Thyroid gland (tissue), 4 donors: ENCODE measurements around the gene KLK1. TPM values are rescaled to one million over a fixed set of nuclear protein-coding genes. Genes with fewer than 3 reads are reported as not detected.
A peak's percentile ranks its signal among the peaks of the same experiment; 100 is the strongest.

Experiments
- DNase-seq, 2 donors: peaks; one replicate each; pipeline ENCODE4 v3.0.0-alpha.2; 2019
- H3K27ac ChIP-seq, 3 donors: fragments of 200-600 bp; sonication (generic); 1 replicate in 2 of 3; 2 replicates in 1 of 3; pipeline ENCODE4 v1.5.1; 2016 to 2019; ENCODE audit warnings: mild to moderate bottlenecking in 1 of 3, moderate library complexity in 1 of 3
- H3K27me3 ChIP-seq: fragments of 200-600 bp; sonication (generic); one replicate; pipeline ENCODE4 v1.5.1; 2019
- H3K36me3 ChIP-seq, 2 donors: fragments of 200-600 bp; sonication (generic); one replicate each; pipeline ENCODE4 v1.5.1; 2016 to 2019
- H3K4me1 ChIP-seq, 2 donors: fragments of 200-600 bp; sonication (generic); one replicate each; pipeline ENCODE4 v1.5.1; 2017 to 2019
- H3K4me3 ChIP-seq, 3 donors: fragments of 200-600 bp; sonication (generic); replicated peaks in 1 of 3; 1 replicate in 2 of 3; 2 replicates in 1 of 3; pipeline ENCODE4 v1.5.1; 2016; ENCODE audit warnings: mild to moderate bottlenecking in 1 of 3
- H3K9me3 ChIP-seq: fragments of 200-600 bp; sonication (generic); one replicate; pipeline ENCODE4 v1.5.1; 2017
- CTCF ChIP-seq, 6 experiments: fragments of 200-600 bp in 3 of 6; fragments of 450-650 bp in 3 of 6; sonication (generic) in 3 of 6; IDR thresholded peaks; one replicate each; pipeline ENCODE4 v1.5.1; 2016 to 2019; ENCODE audit warnings: antibody characterized with exemption in 6 of 6, mild to moderate bottlenecking in 2 of 6, inconsistent platforms in 1 of 6, moderate library complexity in 1 of 6
- POLR2A ChIP-seq, 2 donors: fragments of 450-650 bp; IDR thresholded peaks; one replicate each; pipeline ENCODE4 v1.6.1; 2017; ENCODE audit warnings: antibody characterized with exemption in 2 of 2, mild to moderate bottlenecking in 2 of 2, moderate library complexity in 1 of 2
- WGBS, 2 donors: methylation state at CpG; one replicate each; pipeline ENCODE4 v1.1.5; 2017; 5-methylcytosine and 5-hydroxymethylcytosine counted together
- intact Hi-C: fragments of 100-400 bp; cut with DNase I; formaldehyde crosslinking; loops from one replicate; pipeline ENCODE4 v1.15.1; 2023
- total RNA-seq, 4 donors: library from RNA; depleted of rRNA; stranded (reverse); fragments of >200 nt; gene quantifications; one replicate each; pipeline ENCODE4 v1.2.3, GENCODE V29; 2016

KLK1 gene
- total RNA-seq, 4 donors from 2014 or later, result 0.67 to 6.6 (median 6.1) TPM; not detected in 1

GRCh38 chr19:50833117-50833801, 9.7 kb upstream of the KLK1 start, which contains the start of gene KLK15:
Gene KLK15 (minus strand): TSS chr19:50833574. CDS start chr19:50831492, 2,082 bp downstream.
- H3K27ac ChIP-seq, result peak within 1 kb of the TSS in 1 of 3 donors; percentile 44
- no peaks in the 10 kb centered on the region for H3K36me3 ChIP-seq
- TF ChIP-seq POLR2A (IDR thresholded peaks at IDR 0.05), result no peak
- TF ChIP-seq CTCF (IDR thresholded peaks at IDR 0.05), result no peak
- 26 to 35% methylated on average over 8 of the region's 8 CpGs for WGBS, 2 donors
- peaks cover 14 to 25% of the 10 kb centered on the region in 2 donors for H3K4me1 ChIP-seq
- H3K9me3 ChIP-seq, result no peaks in the 10 kb centered on the region
- intact Hi-C loops, result no loop called here
- H3K27me3 ChIP-seq, result no peaks in the 10 kb centered on the region
- H3K4me3 ChIP-seq, result no peak within 1 kb of the TSS
- DNase-seq, result peak; percentile 63 to 71

- DNase-seq, result no peak
- Histone ChIP-seq H3K4me3 (no peak overlapping the region), H3K4me1 (peaks cover 14 to 25% of the 10 kb centered on the region in 2 donors), H3K27ac (peak overlapping the region in 1 of 3 donors; percentile 44), H3K9me3 (no peaks in the 10 kb centered on the region), H3K36me3 (no peaks in the 10 kb centered on the region), H3K27me3 (no peaks in the 10 kb centered on the region)
- intact Hi-C loops, result no loop called here
- TF ChIP-seq POLR2A (IDR thresholded peaks at IDR 0.05) (no peak), CTCF (IDR thresholded peaks at IDR 0.05) (no peak)
- WGBS, 2 donors, result 86 to 89% methylated on average over 8 of the region's 8 CpGs
These were observed 9.1 kb upstream of the KLK1 start for GRCh38 chr19:50832666-50833065.

DNA sequence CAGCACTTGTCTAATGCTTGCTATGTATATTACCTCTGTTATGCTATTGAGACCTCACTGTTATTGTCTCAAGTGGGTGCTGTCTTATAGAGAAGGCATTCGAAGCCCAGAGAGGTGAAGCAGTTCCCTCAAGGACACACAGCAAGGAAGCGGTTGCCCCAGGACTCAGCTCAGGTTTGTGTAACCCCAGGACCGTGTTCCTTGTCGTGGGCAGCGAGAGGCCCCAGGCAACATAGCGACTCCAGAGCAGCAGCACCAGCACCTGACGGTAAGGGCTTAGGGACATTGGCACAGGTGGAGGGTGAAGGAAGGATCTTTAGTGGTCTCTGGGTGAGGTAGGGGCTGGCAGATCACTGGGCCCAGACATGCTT, 7.4 kb upstream of the KLK1 start:
- 80 to 86% methylated on average over 3 to 7 of the region's 7 CpGs for WGBS, 2 donors
- intact Hi-C loops, result no loop called here
- TF ChIP-seq CTCF (IDR thresholded peaks at IDR 0.05), result no peak
- TF ChIP-seq POLR2A (IDR thresholded peaks at IDR 0.05), result no peak
- DNase-seq, result no peak
- H3K4me1 ChIP-seq, result peaks cover 9 to 17% of the 10 kb centered on the region in 2 donors
- no peak overlapping the region for H3K27ac ChIP-seq
- H3K27me3 ChIP-seq, result no peaks in the 10 kb centered on the region
- no peaks in the 10 kb centered on the region for H3K36me3 ChIP-seq
- no peaks in the 10 kb centered on the region for H3K9me3 ChIP-seq
- no peak overlapping the region for H3K4me3 ChIP-seq

- Histone ChIP-seq H3K9me3 (no peaks in the 10 kb centered on the region), H3K36me3 (no peaks in the 10 kb centered on the region), H3K4me3 (no peak overlapping the region), H3K27ac (no peak overlapping the region), H3K27me3 (no peaks in the 10 kb centered on the region), H3K4me1 (peaks cover 8 to 15% of the 10 kb centered on the region in 2 donors)
- intact Hi-C loops, result no loop called here
- WGBS, 2 donors, result 50 to 59% methylated on average over 17 of the region's 17 CpGs
- TF ChIP-seq CTCF (IDR thresholded peaks at IDR 0.05), result no peak
- no peak for TF ChIP-seq POLR2A (IDR thresholded peaks at IDR 0.05)
- DNase-seq, result no peak
These were observed 6.9 kb upstream of the KLK1 start for GRCh38 chr19:50830266-50831025.

DNA sequence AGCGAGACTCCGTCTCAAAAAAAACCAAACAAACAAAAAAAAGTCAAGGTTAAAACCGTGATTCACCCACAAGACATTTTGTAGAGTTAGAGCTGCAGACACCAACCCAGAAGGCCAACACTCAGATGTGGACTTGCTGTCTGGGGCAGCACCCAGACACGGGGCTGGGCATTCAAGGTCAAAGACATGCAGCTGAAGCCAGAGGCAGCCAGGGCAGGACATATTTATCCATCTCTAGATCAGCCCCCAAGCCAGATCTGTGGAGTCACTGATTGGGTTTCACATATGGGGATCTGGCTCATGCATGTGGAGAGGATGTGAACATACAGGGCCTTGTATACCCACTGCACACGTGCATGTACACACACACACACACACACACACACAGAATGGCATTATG, 6.2 kb upstream of the KLK1 start:
- 75 to 77% methylated on average over 5 of the region's 5 CpGs for WGBS, 2 donors

More for the DNA sequence above, 6.2 kb upstream of the KLK1 start:
- no peaks in the 10 kb centered on the region for H3K9me3 ChIP-seq
- no peaks in the 10 kb centered on the region for H3K36me3 ChIP-seq
- H3K27me3 ChIP-seq, result no peaks in the 10 kb centered on the region
- no peak overlapping the region for H3K27ac ChIP-seq
- intact Hi-C loops, result no loop called here
- H3K4me1 ChIP-seq, result peaks cover 1 to 8% of the 10 kb centered on the region in 2 donors
- TF ChIP-seq POLR2A (IDR thresholded peaks at IDR 0.05), result no peak
- no peak for TF ChIP-seq CTCF (IDR thresholded peaks at IDR 0.05)
- no peak for DNase-seq
- no peak overlapping the region for H3K4me3 ChIP-seq
